ENCODE results near the gene DEFB124.
A peak's percentile ranks its signal among the peaks of the same experiment; 100 is the strongest.

DEFB124 gene

DNA sequence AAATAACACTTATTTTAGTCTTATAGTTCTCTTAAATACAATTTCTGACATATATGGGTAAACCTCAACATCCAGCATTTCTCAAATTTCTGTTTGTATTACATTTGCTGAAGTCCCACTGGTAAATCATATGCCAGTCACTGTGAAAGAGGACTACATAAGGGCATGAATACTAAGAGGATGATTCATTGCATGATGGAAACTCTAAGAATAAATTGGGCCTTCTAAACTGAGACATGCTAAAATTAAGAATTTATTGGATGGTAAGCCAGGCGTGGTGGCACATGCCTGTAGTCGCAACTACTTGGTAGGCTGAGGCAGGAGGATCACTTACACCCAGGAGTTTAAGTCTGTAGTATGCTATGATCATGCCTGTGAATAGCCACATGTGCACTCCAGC, 22.4 kb downstream of the DEFB124 start:
- H3K4me1 ChIP-seq (ENCODE audit: insufficient read depth, poor library complexity, severe bottlenecking) = no peaks in the 10 kb centered on the region
- H3K4me3 ChIP-seq (ENCODE audit: severe bottlenecking) = no peak overlapping the region
- H3K9me3 ChIP-seq (ENCODE audit: severe bottlenecking) = no peaks in the 10 kb centered on the region
- DNase-seq (ENCODE audit: low spot score) (no peak), ATAC-seq (ENCODE audit: low read depth) (peak; percentile 46; the same call in 2 of the 3 replicates)
- TF ChIP-seq, protein P1, sequence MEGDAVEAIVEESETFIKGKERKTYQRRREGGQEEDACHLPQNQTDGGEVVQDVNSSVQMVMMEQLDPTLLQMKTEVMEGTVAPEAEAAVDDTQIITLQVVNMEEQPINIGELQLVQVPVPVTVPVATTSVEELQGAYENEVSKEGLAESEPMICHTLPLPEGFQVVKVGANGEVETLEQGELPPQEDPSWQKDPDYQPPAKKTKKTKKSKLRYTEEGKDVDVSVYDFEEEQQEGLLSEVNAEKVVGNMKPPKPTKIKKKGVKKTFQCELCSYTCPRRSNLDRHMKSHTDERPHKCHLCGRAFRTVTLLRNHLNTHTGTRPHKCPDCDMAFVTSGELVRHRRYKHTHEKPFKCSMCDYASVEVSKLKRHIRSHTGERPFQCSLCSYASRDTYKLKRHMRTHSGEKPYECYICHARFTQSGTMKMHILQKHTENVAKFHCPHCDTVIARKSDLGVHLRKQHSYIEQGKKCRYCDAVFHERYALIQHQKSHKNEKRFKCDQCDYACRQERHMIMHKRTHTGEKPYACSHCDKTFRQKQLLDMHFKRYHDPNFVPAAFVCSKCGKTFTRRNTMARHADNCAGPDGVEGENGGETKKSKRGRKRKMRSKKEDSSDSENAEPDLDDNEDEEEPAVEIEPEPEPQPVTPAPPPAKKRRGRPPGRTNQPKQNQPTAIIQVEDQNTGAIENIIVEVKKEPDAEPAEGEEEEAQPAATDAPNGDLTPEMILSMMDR (IDR thresholded peaks at IDR 0.05; ENCODE audit: poor library complexity, severe bottlenecking) = no peak
- no peaks in the 10 kb centered on the region for H3K27me3 ChIP-seq (ENCODE audit: insufficient read depth, poor library complexity, severe bottlenecking)
- no peak overlapping the region for H3K27ac ChIP-seq (ENCODE audit: poor library complexity, severe bottlenecking)
- no peaks in the 10 kb centered on the region for H3K36me3 ChIP-seq (ENCODE audit: low read depth)

DNA sequence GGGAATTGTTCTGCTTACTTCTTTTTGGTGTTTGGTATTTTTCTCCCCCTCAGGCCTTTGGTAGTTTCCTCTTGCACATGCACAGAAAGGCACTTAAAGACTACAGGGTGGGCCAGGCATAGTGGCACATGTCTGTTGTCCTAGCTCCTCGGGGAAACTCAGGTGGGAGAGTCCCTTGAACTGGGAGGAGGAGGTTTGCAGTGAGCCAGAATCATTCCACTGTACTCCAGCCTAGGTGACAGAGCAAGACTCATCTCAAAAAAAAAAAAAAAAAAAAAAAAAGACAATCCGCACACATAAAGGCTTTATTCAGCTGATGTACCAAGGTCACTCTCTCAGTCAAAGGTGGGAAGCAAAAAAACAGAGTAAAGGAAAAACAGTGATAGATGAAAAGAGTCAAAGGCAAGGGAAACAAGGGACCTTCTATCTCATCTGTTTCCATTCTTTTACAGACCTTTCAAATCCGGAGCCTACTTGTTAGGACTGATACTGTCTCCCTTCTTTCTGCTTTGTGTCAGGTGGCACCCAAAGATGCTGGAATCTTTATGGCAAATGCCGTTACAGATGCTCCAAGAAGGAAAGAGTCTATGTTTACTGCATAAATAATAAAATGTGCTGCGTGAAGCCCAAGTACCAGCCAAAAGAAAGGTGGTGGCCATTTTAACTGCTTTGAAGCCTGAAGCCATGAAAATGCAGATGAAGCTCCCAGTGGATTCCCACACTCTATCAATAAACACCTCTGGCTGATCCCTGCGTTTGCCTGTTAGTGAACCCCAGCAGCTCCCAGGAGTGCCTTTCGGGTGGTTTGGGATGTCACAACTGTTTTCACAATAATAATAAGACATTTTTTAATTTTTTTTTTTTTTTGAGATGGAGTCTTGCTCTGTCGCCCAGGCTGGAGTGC, 25.2 kb downstream of the DEFB124 start:
- ATAC-seq (ENCODE audit: low read depth) (no peak), DNase-seq (ENCODE audit: low spot score) (no peak)
- no peaks in the 10 kb centered on the region for H3K4me1 ChIP-seq (ENCODE audit: insufficient read depth, poor library complexity, severe bottlenecking)
- H3K27ac ChIP-seq (ENCODE audit: poor library complexity, severe bottlenecking) = no peak overlapping the region
- H3K9me3 ChIP-seq (ENCODE audit: severe bottlenecking) = no peaks in the 10 kb centered on the region
- no peak overlapping the region for H3K4me3 ChIP-seq (ENCODE audit: severe bottlenecking)
- no peaks in the 10 kb centered on the region for H3K36me3 ChIP-seq (ENCODE audit: low read depth)
- H3K27me3 ChIP-seq (ENCODE audit: insufficient read depth, poor library complexity, severe bottlenecking) = no peaks in the 10 kb centered on the region
- TF ChIP-seq, protein P1 (IDR thresholded peaks at IDR 0.05; ENCODE audit: poor library complexity, severe bottlenecking) = no peak

DNA sequence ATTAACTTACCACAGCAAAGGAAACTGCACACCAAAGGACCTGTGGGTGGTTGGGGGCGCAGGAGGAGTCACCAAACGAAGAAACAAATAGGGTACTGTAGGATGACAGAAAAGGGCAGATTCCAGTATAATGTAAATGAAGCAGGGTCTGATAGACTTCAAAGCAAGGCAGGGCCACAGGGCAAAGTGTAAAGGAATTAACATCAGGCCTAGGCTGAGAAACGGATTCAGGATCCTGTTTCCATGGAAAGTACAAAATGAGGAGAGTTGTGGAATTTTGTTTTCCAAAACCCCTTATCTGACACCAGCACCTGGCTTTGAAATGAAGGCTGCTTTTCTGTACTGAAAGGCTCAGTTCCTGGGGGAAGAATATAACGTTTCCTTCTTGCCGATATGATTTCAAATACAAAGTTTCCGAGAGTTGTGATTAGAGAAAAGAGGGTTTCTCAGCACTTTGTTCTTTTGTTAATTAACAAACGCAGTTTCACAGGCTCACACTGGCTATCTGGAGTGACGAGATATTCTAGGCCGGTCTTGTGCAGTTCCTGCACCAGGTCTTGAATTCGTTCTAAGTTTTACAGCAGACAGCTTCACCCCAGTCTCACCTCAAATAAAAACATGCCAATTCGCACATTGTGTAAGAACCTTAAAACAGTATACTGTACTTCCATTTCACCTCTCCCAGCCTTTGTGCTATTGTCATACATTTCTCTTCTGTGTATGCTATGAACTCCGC, 28.7 kb downstream of the DEFB124 start:
- Histone ChIP-seq H3K27ac (ENCODE audit: poor library complexity, severe bottlenecking) (no peak overlapping the region), H3K27me3 (ENCODE audit: insufficient read depth, poor library complexity, severe bottlenecking) (no peaks in the 10 kb centered on the region), H3K4me1 (ENCODE audit: insufficient read depth, poor library complexity, severe bottlenecking) (no peaks in the 10 kb centered on the region), H3K4me3 (ENCODE audit: severe bottlenecking) (no peak overlapping the region), H3K9me3 (ENCODE audit: severe bottlenecking) (no peaks in the 10 kb centered on the region), H3K36me3 (ENCODE audit: low read depth) (no peaks in the 10 kb centered on the region)
- ATAC-seq (ENCODE audit: low read depth) (no peak), DNase-seq (ENCODE audit: low spot score) (no peak)
- TF ChIP-seq, protein P1 (IDR thresholded peaks at IDR 0.05; ENCODE audit: poor library complexity, severe bottlenecking) = no peak

DNA sequence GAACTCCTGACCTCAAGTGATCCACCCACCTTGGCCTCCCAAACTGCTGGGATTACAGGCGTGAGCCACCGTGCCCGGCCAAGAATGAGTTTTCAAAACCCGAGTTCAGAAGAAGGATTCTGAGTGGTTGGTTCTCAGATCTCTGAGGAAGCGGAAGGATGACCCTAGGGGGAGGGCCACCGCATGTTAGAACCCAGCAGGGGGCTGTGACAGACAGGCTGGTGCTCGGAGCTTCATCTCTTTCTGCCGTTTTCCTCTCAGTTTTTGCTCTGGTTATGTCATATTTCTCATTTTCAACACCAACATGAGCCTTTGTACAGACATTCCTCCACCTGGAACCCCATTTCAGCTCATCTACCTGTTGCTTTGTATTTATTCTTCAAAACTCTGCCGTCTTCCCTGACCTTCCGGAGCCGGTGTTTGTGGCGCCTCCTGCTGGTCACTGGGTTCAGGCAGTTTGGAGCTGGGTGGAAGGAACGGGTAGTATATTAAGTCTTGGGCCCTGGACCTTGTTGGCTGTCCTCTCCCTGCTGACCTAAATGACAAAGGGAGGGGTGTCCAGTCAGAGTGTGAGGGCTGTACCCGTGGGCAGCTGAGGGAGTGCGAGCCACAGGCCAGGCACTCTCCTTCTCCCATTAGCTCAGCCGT, 34.8 kb downstream of the DEFB124 start, which contains the start of gene DEFB123:
Gene DEFB123 (plus strand): TSS at position 621 of the 648 bp plus-strand sequence. CDS start 67 bp downstream, outside the sequence.
- no peaks in the 10 kb centered on the region for H3K27me3 ChIP-seq (ENCODE audit: insufficient read depth, poor library complexity, severe bottlenecking)
- H3K4me3 ChIP-seq (ENCODE audit: severe bottlenecking) = no peak within 1 kb of the TSS
- no peak for ATAC-seq (ENCODE audit: low read depth)
- no peak within 1 kb of the TSS for H3K27ac ChIP-seq (ENCODE audit: poor library complexity, severe bottlenecking)
- no peaks in the 10 kb centered on the region for H3K36me3 ChIP-seq (ENCODE audit: low read depth)
- no peaks in the 10 kb centered on the region for H3K4me1 ChIP-seq (ENCODE audit: insufficient read depth, poor library complexity, severe bottlenecking)
- TF ChIP-seq, protein P1 (IDR thresholded peaks at IDR 0.05; ENCODE audit: poor library complexity, severe bottlenecking) = peak; percentile 24
- no peak for DNase-seq (ENCODE audit: low spot score)
- H3K9me3 ChIP-seq (ENCODE audit: severe bottlenecking) = no peaks in the 10 kb centered on the region

Data from RWPE2 (cell line).